Measurements from ENCODE around the gene TRIP4. TPM values are rescaled to one million over a fixed set of nuclear protein-coding genes. Genes with fewer than 3 reads are reported as not detected.

Gene TRIP4
- total RNA-seq, 5 donors from 2014 or later (not counting 1 experiment from before 2014, with no cell fraction given) = 17.3 to 24.5 (median 21.7) TPM

DNA sequence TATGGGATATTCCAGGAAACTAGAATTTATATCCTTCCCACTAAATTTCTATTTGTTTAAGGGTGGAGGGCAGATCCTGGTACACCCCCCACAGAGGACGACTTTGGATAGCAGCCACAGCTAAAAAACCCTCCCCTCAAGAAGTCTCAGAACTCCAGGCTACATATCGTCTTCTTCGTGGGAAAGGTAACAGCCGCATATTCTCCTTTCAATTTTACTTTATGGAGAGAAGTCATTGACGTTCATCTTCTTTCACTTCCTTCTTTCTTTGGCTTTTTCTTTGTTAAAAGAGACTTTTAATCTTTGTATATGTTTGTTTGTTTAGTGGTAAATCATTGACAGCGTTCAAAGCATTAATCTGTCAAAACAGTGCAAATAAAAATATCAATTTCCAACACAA, 36.3 kb downstream of the TRIP4 start:
- ChIA-PET POLR2A (no interaction called here), CTCF (no interaction called here)
- Histone ChIP-seq H3K27me3 (replicated peaks in 1 of 2; ENCODE audit: control insufficient read depth in 2 of 2, extremely low read depth in 1 of 2, insufficient read depth in 2 of 2, low read length in 1 of 2) (no peaks in the 10 kb centered on the region), H3K27ac (ENCODE audit: low read length) (no peak overlapping the region), H3K36me3 (ENCODE audit: control insufficient read depth in 2 of 2, extremely low read depth in 1 of 2, insufficient read depth in 1 of 2, low read length in 1 of 2) (peaks cover 5 to 44% of the 10 kb centered on the region in 2 donors), H3K4me3 (ENCODE audit: control insufficient read depth in 1 of 2, extremely low read depth in 1 of 2, low read length in 1 of 2) (no peak overlapping the region), H3K9me3 (no peaks in the 10 kb centered on the region), H3K4me1 (ENCODE audit: control insufficient read depth in 1 of 2, extremely low read depth in 1 of 2, insufficient read depth in 2 of 2, low read length in 2 of 2) (peaks cover 16 to 23% of the 10 kb centered on the region in 2 experiments)
- Mint-ChIP-seq H3K4me3 (no peak overlapping the region), H3K36me3 (peaks cover 23% of the 10 kb centered on the region), H3K4me1 (peaks cover 21 to 28% (median 25%) of the 10 kb centered on the region in 3 donors), H3K27me3 (no peaks in the 10 kb centered on the region), H3K9me3 (no peaks in the 10 kb centered on the region), H3K27ac (peak overlapping the region; percentile 44 to 52)
- ATAC-seq (replicated peaks in 1 of 4) = no peak
- no peak for DNase-seq
- no CpG with 5 or more reads among the region's 6 CpGs for WGBS (ENCODE audit: insufficient coverage)

DNA sequence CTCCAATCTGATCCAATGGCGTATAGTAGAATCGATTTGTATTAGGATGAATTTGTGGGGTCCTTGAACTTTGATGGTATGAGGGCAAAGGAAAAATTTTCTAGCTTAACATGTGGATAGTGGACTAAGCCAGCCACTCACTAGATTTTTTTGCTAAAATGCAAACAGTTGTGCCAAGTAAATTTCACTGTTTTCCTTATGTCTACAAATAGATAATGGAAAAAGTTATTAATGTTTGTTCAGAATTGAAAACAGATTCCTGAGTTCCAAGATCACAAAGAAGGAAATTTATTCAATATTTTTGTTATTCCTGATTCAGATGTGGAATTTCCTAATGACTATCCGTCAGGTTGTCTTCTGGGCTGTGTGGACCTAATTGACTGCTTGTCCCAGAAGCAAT, 37.6 kb downstream of the TRIP4 start:
- Histone ChIP-seq H3K36me3 (ENCODE audit: control insufficient read depth in 2 of 2, extremely low read depth in 1 of 2, insufficient read depth in 1 of 2, low read length in 1 of 2) (peaks cover 5 to 44% of the 10 kb centered on the region in 2 donors), H3K4me1 (ENCODE audit: control insufficient read depth in 1 of 2, extremely low read depth in 1 of 2, insufficient read depth in 2 of 2, low read length in 2 of 2) (peaks cover 27 to 28% of the 10 kb centered on the region in 2 experiments), H3K27ac (ENCODE audit: low read length) (no peak overlapping the region), H3K4me3 (ENCODE audit: control insufficient read depth in 1 of 2, extremely low read depth in 1 of 2, low read length in 1 of 2) (no peak overlapping the region), H3K9me3 (no peaks in the 10 kb centered on the region), H3K27me3 (replicated peaks in 1 of 2; ENCODE audit: control insufficient read depth in 2 of 2, extremely low read depth in 1 of 2, insufficient read depth in 2 of 2, low read length in 1 of 2) (no peaks in the 10 kb centered on the region)
- no peak for ATAC-seq (replicated peaks in 1 of 4)
- Mint-ChIP-seq H3K4me1 (peaks cover 31 to 39% (median 36%) of the 10 kb centered on the region in 3 donors), H3K9me3 (no peaks in the 10 kb centered on the region), H3K27ac (peak overlapping the region; percentile 18 to 28), H3K4me3 (no peak overlapping the region), H3K27me3 (no peaks in the 10 kb centered on the region), H3K36me3 (peaks cover 23% of the 10 kb centered on the region)
- WGBS (ENCODE audit: insufficient coverage) = 100% methylated on average over 1 of the region's 3 CpGs
- ChIA-PET CTCF (interaction anchor here (0.7 to 1.5 kb wide), 2 partner anchors 227 to 240 kb away, joined by 3 to 4 read pairs; no protein-coding TSS in a partner anchor), POLR2A (interaction anchor here (0.7 kb wide), 2 partner anchors 210 to 1905 kb away, joined by 3 read pairs; no protein-coding TSS in a partner anchor)
- no peak for DNase-seq

DNA sequence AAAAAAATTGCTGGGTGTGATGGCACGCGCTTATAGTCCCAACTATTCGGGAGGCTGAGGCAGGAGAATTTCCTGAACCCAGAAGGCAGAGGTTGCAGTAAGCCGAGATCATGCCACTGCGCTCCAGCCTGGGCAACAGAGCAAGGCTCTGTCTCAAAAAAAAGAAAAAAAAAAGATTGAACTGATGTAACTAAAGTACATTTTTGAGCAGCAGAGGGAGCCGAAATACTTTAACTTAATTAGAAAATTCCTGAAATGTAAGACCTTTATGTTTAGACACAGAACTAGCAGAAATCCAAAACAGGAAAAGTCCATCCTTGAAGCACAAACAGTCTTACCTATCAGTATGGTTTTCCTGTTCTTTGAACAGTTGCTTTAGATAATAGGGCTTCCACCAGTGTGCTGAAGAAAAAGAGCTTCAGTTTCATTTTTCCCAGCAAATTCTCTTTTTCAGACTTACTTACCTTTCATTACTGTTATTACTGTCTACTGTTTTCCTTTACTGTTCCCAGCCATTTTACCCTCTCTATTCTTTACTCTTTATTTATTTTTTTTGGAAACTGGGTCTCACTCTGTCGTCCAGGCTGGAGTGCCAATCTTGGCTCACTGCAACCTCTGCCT, 39.3 kb downstream of the TRIP4 start:
- Mint-ChIP-seq H3K4me1 (peaks cover 41 to 51% (median 46%) of the 10 kb centered on the region in 3 donors), H3K36me3 (peaks cover 23% of the 10 kb centered on the region), H3K9me3 (no peaks in the 10 kb centered on the region), H3K27me3 (no peaks in the 10 kb centered on the region), H3K4me3 (peak overlapping the region in 2 of 3 donors; percentile 2 to 17), H3K27ac (peak overlapping the region; percentile 82 to 95)
- ChIA-PET POLR2A (interaction anchor here in 1 of 2 donors (0.6 kb wide), 1 partner anchor 225 kb away, joined by 3 read pairs; no protein-coding TSS in a partner anchor), CTCF (interaction anchor here (0.5 to 1.3 kb wide), 12 partner anchors 9 to 410 kb away, joined by 3 to 13 read pairs (median 3); partner anchors contain the start of gene ZNF609 (in 1 of the 2))
- DNase-seq (peak in 1 of 35 experiments; percentile 45), ATAC-seq (replicated peaks in 1 of 4) (no peak)
- no peaks in the 10 kb centered on the region for H3K9me3 ChIP-seq
- peaks cover 34 to 38% of the 10 kb centered on the region in 2 experiments for H3K4me1 ChIP-seq (ENCODE audit: control insufficient read depth in 1 of 2, extremely low read depth in 1 of 2, insufficient read depth in 2 of 2, low read length in 2 of 2)
- no peak overlapping the region for H3K4me3 ChIP-seq (ENCODE audit: control insufficient read depth in 1 of 2, extremely low read depth in 1 of 2, low read length in 1 of 2)
- H3K36me3 ChIP-seq (ENCODE audit: control insufficient read depth in 2 of 2, extremely low read depth in 1 of 2, insufficient read depth in 1 of 2, low read length in 1 of 2) = peaks cover 5 to 38% of the 10 kb centered on the region in 2 donors
- WGBS (ENCODE audit: insufficient coverage) = 86% methylated on average over 4 of the region's 7 CpGs
- H3K27ac ChIP-seq (ENCODE audit: low read length) = no peak overlapping the region
- no peaks in the 10 kb centered on the region for H3K27me3 ChIP-seq (replicated peaks in 1 of 2; ENCODE audit: control insufficient read depth in 2 of 2, extremely low read depth in 1 of 2, insufficient read depth in 2 of 2, low read length in 1 of 2)

DNA sequence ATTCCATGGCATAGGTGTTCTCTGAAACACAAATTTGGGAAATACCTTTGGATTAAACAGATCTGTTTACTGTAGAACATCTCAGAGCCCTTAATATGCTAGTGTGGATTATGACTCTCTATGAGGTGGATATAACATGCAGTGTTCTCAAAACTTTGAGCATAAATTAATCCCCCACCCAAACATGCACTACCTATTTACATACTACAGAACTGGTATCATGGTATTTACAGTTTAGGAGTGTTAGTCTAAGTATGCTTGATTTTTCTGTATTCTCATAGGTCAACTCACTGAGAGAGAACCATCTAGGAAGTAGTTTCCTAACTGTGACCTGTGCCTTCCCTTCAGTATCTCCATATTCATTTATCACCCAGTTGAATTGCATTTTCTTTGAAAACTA, 41.8 kb downstream of the TRIP4 start:
- CTCF ChIA-PET = no interaction called here
- peaks cover 15% of the 10 kb centered on the region for H3K36me3 Mint-ChIP-seq
- H3K9me3 Mint-ChIP-seq = no peaks in the 10 kb centered on the region
- H3K27ac Mint-ChIP-seq = peak overlapping the region; percentile 92 to 95
- Histone ChIP-seq H3K36me3 (ENCODE audit: control insufficient read depth in 2 of 2, extremely low read depth in 1 of 2, insufficient read depth in 1 of 2, low read length in 1 of 2) (peaks cover 3 to 17% of the 10 kb centered on the region in 2 donors), H3K27me3 (replicated peaks in 1 of 2; ENCODE audit: control insufficient read depth in 2 of 2, extremely low read depth in 1 of 2, insufficient read depth in 2 of 2, low read length in 1 of 2) (no peaks in the 10 kb centered on the region), H3K9me3 (no peaks in the 10 kb centered on the region), H3K4me3 (ENCODE audit: control insufficient read depth in 1 of 2, extremely low read depth in 1 of 2, low read length in 1 of 2) (no peak overlapping the region), H3K4me1 (ENCODE audit: control insufficient read depth in 1 of 2, extremely low read depth in 1 of 2, insufficient read depth in 2 of 2, low read length in 2 of 2) (peaks cover 34 to 38% of the 10 kb centered on the region in 2 experiments), H3K27ac (ENCODE audit: low read length) (peak overlapping the region; percentile 74)
- ATAC-seq (replicated peaks in 1 of 4) (no peak), DNase-seq (peak in 1 of 35 experiments; percentile 11)
- peak overlapping the region in 1 of 3 donors; percentile 62 for H3K4me3 Mint-ChIP-seq
- H3K4me1 Mint-ChIP-seq = peaks cover 43 to 56% (median 48%) of the 10 kb centered on the region in 3 donors
- POLR2A ChIA-PET = no interaction called here
- no peaks in the 10 kb centered on the region for H3K27me3 Mint-ChIP-seq

- peaks cover 34 to 38% of the 10 kb centered on the region in 2 experiments for H3K4me1 ChIP-seq (ENCODE audit: control insufficient read depth in 1 of 2, extremely low read depth in 1 of 2, insufficient read depth in 2 of 2, low read length in 2 of 2)
- Mint-ChIP-seq H3K4me3 (peak overlapping the region; percentile 58 to 65 (median 62)), H3K27ac (peak overlapping the region; percentile 92 to 95), H3K36me3 (peaks cover 13% of the 10 kb centered on the region), H3K4me1 (peaks cover 43 to 58% (median 49%) of the 10 kb centered on the region in 3 donors), H3K9me3 (no peaks in the 10 kb centered on the region), H3K27me3 (no peaks in the 10 kb centered on the region)
- peak; percentile 86 to 96 (median 94) for ATAC-seq (replicated peaks in 1 of 4)
- CTCF ChIA-PET = interaction anchor here (0.6 to 1.9 kb wide), 5 partner anchors 192 to 1141 kb away, joined by 3 to 12 read pairs (median 3); no protein-coding TSS in a partner anchor
- no peaks in the 10 kb centered on the region for H3K27me3 ChIP-seq (replicated peaks in 1 of 2; ENCODE audit: control insufficient read depth in 2 of 2, extremely low read depth in 1 of 2, insufficient read depth in 2 of 2, low read length in 1 of 2)
- peaks cover 0 to 11% of the 10 kb centered on the region in 2 donors for H3K36me3 ChIP-seq (ENCODE audit: control insufficient read depth in 2 of 2, extremely low read depth in 1 of 2, insufficient read depth in 1 of 2, low read length in 1 of 2)
- WGBS (ENCODE audit: insufficient coverage) = 0% methylated on average over 1 of the region's 3 CpGs
- peak in 34 of 35 experiments; percentile 15 to 81 (median 50) for DNase-seq
- POLR2A ChIA-PET = interaction anchor here in 1 of 2 donors (0.6 to 1.3 kb wide), 4 partner anchors 42 to 1361 kb away, joined by 3 to 4 read pairs (median 3); partner anchors contain the start of gene TRIP4
- no peaks in the 10 kb centered on the region for H3K9me3 ChIP-seq
- no peak overlapping the region for H3K4me3 ChIP-seq (ENCODE audit: control insufficient read depth in 1 of 2, extremely low read depth in 1 of 2, low read length in 1 of 2)
- peak overlapping the region; percentile 74 for H3K27ac ChIP-seq (ENCODE audit: low read length)
Observed at GRCh38 chr15:64430000-64430735, 42.5 kb downstream of the TRIP4 start.

DNA sequence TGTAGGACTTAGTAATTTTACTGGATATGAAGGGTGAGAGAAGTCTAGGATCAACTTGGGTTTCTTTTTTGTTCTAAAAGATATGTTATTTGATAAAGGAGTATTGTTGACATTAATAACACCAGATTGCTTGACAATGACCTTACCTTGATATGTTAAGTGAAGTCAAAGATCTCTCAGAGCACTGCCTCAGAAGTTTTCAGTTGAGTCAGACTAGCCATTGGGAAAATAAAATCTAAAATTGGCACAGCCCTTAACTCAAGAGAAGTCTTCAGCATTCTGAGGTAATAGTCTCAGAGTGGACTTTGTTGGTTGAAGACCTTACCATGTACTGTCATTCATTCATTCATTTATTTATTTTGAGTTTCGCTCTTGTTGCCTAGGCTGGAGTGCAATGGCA, 50.3 kb downstream of the TRIP4 start:
- no CpG with 5 or more reads among the region's 1 CpG for WGBS (ENCODE audit: insufficient coverage)
- H3K36me3 Mint-ChIP-seq = peaks cover 22% of the 10 kb centered on the region
- H3K4me1 Mint-ChIP-seq = peaks cover 26 to 55% (median 46%) of the 10 kb centered on the region in 3 donors
- no peaks in the 10 kb centered on the region for H3K36me3 ChIP-seq (ENCODE audit: control insufficient read depth in 2 of 2, extremely low read depth in 1 of 2, insufficient read depth in 1 of 2, low read length in 1 of 2)
- CTCF ChIA-PET = no interaction called here
- no peak for DNase-seq
- no peak overlapping the region for H3K4me3 ChIP-seq (ENCODE audit: control insufficient read depth in 1 of 2, extremely low read depth in 1 of 2, low read length in 1 of 2)
- no peak for ATAC-seq (replicated peaks in 1 of 4)
- H3K27ac ChIP-seq (ENCODE audit: low read length) = no peak overlapping the region
- H3K27ac Mint-ChIP-seq = peak overlapping the region; percentile 50 to 83
- H3K27me3 ChIP-seq (replicated peaks in 1 of 2; ENCODE audit: control insufficient read depth in 2 of 2, extremely low read depth in 1 of 2, insufficient read depth in 2 of 2, low read length in 1 of 2) = no peaks in the 10 kb centered on the region
- no peaks in the 10 kb centered on the region for H3K9me3 ChIP-seq
- H3K27me3 Mint-ChIP-seq = no peaks in the 10 kb centered on the region
- H3K4me3 Mint-ChIP-seq = peak overlapping the region in 1 of 3 donors; percentile 44
- peaks cover 21 to 23% of the 10 kb centered on the region in 2 experiments for H3K4me1 ChIP-seq (ENCODE audit: control insufficient read depth in 1 of 2, extremely low read depth in 1 of 2, insufficient read depth in 2 of 2, low read length in 2 of 2)
- no peaks in the 10 kb centered on the region for H3K9me3 Mint-ChIP-seq
- POLR2A ChIA-PET = no interaction called here

Measured in T-cell (primary cell).